HG03521 (cell line): ENCODE measurements around the gene RAB11FIP4.

ENCODE experiments used
- ATAC-seq: cut with Tn5 transposase; IDR thresholded peaks from one replicate; pipeline ENCODE4 v1.9.1; 2021; ENCODE audit warnings: mild to moderate bottlenecking, moderate library complexity; ENCODE audit not compliant: unreplicated experiment

Gene RAB11FIP4

DNA sequence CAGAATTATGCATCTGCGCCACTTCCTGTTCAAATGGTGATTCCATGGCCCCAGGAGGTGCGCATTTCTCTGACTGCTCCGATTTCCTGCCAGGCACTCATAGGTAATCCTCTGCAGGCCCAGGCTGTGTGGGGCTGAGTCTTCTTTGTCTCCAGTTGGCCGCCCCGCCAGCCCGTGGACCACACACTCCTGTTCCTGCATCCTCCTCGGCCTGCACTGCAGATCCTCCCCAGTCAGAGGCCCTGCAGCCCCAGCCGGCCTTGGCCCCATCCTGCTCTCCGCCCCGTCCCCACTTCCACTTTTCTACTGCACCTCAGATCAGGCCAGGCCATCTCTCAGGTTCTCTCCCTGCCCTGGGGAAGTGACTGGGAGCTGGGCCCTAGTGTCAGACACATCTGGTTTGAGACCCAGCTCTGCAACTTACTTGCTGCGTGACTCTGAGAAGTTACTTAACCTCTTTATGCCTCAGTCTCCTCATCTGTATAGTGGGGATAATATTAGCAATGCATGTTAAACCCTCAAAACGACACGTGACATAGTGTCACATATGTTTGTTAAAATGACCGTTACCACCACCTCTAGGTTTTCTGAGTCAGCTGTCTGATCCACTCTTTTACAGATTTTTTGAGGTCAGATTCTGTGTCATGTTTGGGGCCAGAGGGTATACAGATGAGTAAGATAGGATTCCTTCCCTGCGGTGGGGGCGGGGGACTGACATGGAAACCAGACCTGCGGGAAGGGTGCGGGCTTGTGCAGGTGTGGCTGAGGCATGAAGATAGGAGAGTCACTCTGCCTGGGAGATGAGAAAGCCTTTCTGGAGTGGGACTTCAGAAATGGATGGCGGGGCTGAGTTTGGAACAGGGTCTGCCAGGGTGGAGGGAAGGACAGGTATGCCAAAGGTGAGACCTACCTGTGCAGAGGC is 12.8 kb downstream of the RAB11FIP4 start:
- no peak for ATAC-seq

DNA sequence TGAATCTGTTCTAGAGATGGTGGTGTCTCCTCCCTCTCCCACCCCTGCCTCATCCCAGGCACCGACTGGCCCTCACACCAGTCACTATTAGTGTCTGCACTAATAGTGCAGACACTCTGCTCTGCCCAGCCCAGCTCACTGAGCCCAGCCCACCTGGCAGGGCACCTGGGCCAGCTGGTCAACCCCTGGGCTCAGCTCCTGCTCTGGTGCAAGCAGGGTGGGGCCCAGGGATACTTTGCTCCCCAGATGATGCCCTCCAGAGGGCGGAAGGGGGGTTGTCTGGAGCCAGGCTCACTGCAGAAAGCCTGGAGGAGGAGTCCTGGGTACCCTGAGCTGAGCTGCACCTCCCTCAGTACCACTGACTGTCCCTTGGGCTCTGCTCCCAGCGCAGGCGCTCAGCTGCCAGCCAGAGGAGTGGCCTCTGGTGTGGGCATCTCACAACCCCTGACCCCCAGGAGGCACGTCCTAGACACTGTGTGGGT is 14.5 kb downstream of the RAB11FIP4 start:
- ATAC-seq = no peak

DNA sequence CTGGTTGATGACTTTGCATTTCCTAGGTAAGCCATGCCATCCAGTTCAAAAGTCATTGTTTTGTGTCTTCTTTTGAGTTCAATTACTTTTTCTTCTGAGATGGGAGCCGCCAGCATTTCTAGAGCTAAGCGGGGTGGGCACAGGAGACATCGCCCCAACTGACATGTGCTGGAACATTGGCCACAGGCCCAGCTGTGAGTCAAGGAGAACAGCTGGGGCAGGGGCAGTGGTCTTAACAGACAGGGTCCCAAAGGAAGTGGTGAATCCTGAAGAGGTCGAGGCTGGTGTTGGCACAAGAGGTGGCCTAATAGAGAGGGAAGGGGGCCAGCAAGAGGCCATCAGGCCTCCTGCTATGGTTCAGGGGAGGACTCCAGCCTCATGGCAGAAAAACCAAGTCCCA is 17.1 kb downstream of the RAB11FIP4 start:
- no peak for ATAC-seq

DNA sequence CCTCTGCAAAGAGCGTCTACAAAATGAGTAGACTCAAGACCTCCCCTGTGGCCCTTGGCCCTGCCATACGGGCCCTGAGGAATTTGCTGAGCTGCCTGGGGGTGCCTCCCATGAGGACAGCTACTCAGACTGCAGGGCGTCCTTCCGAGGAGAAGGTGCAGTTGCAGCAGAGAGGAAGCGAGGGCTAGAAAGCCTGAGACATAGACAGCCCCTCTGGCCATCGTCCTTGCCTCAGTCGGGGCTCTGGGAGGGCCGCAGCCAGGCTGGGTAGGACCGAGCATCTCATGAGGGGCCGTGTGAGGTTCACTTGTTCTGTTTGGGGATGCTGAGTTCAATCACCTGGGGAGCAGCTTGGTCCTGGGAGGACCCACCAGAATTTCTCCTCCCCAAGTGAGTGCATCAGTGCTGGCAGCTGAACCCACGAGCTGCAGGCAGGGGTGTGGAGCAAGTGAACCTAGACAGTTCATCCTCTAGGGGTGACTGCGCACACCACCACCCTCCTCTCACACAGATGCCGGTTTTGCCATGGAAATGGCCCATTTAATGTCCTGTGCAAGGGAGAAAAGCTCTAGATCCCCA is 20.3 kb downstream of the RAB11FIP4 start:
- ATAC-seq = no peak

DNA sequence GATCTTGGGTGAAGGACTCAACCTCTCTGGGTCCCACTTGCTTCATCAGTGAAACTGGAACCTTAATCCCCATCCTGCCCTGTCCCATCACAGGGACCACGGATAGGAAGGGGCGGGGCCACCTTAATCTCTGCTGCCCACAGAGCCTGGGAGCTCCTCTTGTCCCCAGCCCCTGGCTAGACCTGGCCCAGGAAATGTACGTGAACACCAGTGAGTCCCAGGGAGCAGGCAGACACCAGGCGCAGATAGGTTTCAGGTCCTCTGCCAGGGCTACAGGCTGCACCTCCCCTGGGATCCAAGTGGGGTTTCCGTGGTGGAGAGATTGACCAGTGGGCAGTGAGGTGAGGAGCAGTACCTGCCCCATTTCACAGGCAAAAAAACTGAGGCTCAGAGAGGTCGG is 21.0 kb downstream of the RAB11FIP4 start:
- no peak for ATAC-seq

DNA sequence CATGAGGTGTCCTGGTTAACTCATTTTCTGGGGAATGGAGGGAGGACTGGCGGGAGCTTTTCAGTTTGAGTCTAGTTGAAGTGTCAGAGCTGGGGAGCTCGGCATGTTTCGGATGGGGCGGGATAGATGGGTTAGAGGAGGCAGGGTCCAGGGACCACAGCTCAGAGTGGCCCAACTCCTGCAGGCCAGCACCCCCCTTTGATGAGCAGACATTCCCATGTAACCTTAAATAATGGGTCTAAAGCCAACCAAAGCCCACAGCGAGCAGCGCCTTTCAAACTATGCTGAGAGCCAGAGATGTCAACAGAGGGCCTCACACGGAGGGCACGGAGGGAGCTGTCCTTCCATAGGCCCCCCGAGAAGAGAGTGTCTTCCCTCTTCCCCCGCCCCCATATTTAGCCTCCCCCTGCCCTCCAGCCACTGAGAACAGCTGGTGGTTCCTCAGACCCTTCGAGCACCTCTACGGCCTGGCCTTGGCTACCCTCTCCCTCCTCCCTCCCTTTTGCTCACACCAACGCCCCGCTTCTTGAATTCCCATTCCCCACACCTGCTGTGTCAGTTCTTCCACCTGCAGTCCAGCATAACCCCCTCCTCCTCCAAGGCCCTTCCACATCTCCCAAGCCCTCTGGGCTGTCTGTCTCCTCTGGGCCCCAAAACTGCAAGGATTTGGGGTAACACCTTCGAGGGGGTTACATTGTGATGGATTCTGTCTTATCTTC is 21.8 kb downstream of the RAB11FIP4 start:
- no peak for ATAC-seq

DNA sequence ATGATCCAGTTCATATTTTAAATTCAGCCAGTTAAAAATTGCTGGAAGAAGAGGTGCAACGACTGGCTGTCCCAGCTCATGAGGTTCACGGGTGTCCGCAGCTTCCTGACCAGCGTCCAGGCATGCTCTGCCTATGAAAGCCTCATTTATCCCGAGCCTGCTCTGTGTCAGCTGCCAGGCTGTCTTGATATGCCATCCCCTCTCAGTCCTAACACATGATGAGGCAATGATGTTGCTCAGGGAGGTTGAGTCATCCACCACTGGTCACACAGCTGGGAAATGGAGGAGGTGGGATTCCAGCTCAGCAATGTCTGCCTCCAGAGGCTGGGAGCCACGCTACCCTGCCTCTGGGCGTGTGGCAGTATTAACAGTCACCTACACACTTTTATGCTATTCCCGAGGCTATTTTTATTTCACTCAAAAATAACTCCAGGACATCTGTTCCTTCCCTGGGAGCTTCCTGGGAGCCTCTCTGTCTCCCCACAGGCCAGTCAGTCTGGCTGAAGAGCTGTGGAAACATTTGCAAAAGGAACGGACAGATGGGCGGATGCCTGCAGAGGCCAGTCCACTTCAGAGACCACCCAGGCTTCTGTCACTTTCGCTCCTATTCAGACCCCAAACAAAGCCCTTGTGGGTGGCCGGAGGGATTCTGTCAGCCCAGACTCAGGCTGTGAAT is 22.5 kb downstream of the RAB11FIP4 start:
- no peak for ATAC-seq

DNA sequence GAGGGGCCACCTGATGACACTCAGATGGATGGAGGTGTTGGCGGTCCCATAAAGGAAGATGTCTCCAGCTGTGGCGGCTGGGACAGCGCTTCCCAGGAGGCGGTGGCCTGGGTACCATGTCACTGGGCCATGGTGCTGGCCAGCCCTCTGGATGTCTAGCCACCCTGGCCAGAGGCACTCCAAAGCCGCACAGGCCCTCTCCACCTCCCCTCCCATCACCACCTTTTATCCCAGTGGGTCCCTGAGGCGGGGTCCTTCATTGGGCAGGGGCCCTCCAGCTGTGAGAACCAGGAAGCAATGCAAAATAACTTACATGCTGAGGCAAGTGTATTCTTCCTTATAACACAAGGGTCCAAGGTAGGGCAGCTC is 23.1 kb downstream of the RAB11FIP4 start:
- no peak for ATAC-seq

DNA sequence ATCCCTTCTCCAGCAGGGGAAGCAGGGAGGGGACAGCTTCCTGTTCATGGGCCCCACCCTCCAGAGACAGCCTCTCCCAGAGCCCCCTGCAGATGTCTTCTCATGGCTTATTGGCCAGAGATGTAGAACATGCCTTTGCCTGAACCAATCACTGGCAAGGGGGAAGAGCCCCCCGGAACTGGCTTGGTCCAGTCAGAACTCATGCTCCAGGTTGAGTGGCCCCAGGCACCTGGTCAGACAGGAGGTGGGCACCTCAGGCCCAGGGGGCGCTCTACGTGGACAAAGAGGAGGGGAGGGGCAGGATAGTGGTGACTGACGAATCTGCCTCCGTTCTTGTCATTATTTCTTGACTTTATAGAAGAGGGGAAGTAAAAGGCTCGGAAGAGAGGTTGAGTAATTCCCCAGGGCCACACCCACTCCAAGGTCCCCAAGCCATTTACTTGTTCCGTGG is 23.6 kb downstream of the RAB11FIP4 start:
- ATAC-seq = no peak

DNA sequence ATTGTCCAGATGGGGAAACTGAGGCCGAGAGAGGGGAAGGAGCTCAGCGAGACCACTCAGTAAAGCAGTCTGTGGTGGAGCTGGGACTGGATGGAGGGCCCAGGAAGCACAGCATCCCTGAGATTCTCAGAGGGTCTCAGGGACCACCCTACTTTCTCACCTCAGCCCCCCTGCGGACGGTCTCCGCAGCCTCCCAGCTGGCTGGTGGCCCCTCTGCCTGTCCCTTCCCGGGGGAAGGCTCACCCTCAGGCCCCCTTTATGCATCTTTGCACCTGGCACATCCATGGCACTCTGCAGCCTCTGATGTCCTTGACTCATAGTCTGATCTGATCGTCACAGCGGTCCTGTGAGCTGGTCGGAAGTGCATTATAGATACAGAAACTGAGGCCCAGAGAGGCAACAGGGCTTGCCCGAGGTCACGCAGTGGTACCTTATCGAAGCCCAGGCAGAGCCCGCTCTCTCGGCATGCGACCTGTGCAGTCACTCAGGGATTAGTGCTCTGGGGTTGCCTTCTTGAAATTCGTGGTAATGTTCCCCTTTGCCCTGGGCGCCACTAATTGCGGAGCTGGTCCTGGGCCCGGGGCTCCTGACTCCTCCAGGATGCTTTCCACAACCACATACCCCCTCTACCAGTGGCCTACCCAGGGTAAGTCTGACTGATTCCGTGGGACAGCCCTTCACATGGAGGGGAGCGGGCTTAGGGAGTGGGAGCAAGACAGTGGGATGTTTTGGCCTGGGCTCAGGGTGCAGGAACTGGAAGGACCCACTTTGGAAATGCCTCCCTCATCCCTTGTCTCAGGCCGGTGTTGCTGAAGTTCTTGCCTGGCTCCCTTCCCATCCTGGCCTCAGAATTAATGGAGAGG is 24.4 kb downstream of the RAB11FIP4 start:
- ATAC-seq = no peak

DNA sequence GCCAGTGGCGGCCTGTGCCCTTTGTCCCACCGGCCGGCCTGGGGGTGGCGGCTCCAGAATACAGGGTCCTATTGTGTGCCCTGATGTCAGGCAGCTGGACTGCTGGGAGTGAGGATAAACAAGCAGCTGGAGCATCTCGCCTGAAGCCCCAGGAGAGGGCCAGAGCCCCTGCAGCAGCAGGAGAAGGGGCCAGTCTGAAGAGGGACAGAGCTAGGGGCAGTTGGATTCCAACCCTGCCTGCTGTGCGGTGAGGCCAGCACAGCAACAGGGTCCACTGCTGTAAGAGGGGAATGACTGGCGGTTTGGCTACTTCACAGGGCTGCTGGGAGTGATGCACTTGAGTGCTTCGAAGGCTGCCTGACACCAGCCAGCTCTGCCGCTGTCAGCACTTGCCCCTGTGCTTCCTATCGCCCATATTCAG is 25.0 kb downstream of the RAB11FIP4 start:
- no peak for ATAC-seq

DNA sequence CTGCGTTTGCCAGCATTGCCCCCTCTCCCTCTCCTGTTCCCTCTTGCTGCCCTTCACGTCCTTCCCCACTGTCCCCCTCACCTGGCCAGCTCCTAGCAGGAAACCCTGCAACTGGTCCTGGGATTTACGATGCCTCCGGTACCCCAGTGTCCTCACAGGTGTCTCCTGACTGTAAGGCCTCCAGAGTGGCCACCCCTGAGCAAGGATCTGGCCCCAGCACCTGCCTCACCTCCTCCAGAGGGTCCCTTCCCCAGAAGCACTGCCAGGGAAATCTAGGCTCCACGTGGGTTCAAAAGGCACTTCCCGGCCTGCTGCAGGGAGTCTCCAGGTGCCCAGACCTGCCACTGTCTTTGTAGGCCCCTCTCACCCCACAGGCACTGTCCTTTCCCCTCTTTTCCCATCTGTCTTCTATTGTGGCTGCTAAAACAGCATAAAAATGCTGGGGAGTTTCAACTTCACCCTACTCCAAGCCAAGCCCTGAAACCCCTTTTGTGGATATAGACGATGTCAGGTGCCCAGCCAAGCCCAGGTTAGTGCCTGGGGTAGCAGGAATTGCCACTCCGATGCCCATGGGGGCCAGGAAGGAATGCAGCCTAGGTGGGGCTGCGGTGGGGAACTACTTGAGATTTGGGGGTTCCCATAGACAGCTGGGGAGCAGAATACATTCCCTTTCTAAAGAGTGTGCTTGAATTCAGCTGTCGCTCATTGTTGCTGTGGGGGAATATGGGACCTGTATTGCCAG is 25.7 kb downstream of the RAB11FIP4 start:
- ATAC-seq = no peak

DNA sequence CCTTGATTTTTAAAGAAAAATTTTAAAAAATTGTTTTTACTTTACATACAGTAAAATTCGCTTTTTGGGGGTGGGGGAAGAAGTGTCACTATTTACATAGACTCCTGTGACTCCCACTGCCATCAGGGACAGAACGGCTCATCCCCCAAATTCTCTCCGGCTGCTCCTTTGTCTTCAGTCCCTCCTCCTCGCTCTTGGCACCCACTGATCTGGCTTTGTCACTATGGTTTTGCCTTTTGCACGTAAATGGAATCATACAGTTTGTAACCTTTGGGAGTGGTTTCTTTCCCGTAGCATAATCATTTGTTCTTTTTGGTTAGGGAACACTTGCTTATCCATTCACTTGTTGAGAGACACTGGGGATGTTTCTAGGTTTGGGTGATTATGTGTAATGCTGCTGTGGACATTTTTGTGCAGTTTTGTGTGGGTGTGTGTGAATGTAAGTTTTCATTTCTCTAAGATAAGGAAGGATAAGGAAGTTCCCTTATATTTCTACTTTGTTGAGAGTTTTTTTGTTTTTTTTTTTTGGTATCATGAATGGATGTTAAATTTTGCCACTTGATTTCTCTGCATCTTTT is 27.4 kb downstream of the RAB11FIP4 start:
- no peak for ATAC-seq

DNA sequence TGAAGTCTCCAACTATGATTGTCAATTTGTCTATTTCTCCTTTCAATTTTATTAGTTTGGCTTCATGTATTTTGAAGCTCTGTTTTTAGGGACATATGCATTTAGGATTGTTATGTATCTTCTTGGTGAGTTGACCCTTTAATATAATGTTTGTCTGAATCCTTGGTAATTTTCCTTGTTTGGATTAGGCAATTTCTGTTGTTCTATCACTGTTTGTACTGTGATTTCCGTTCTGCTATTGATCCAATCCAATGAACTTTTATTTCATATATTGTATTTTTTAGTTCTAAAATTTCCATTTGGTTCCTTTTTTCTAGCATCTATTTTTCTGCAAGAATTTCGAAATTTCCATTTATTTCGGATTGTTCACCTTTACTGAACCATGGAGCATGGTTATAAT is 31.0 kb downstream of the RAB11FIP4 start:
- no peak for ATAC-seq

DNA sequence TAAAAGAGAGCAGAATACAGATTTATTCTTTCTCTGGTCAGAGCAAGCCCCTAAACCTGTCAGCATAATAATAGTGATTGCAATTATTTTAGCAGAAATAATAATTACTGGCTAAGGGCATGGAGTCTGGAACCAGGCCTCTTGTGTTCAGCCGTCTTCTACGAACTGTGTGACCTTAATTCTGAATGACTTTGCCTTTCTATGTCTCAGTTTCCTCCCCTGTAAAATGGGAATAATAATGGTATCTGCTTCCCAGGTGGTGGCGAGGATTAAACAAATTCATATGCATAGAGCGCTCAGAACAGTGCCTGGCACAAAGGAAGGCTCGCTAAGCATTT is 33.4 kb downstream of the RAB11FIP4 start:
- no peak for ATAC-seq

DNA sequence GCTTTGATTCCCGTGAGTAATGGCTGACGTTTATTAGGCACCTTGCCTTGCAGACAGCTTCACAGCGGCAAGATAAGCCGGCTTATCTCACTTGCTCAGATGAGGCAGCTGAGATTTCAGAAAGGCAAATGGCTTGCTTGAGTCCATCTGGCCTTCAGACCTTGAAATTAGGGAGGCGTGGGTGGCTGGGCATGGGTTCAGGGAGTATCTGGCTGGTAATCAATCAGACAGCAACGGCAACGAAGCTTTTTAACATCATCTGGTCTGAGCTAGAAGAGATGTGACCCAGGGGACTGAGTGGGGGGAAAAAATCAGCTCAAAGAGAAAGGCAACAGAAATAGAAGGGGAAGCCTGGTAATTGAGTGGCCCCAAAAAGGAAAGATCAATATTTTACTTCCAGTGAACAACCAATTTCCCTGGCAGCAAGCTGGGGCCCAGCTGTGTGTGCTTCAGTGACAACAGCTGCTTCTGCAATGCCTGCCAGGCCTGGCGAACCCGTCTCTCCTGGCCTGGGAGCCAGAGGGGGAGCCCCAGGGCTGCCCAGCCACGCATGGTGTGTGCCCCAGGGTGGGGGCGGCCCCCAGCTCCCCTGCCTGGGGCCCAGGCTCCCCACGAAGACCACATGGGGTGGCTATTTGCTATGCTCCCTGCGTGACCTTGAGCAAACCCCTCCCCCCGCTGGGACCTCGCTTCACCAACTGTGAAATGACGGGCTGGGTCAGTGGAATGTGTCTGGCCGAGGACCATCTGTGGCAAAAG is 34.0 kb downstream of the RAB11FIP4 start:
- ATAC-seq = no peak

DNA sequence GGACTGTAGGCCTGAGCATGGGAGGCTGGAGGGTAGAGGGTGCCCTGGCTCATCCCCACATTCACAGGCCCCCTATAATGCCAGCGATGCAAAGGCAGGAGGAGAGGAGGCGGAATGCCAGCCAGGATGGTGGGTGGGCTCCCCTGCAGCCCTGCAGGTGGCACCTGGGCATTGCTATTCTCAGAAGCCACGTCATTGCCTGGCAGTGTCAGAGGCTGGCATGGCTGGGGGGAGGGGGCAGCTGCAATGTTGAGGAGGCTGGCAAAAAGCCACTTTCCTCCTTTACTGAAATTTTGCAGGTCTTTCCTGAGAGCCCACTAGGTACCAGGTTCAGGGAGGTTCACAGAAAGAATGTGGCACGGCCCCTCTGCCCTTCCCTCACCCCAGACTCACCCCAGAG is 36.2 kb downstream of the RAB11FIP4 start:
- no peak for ATAC-seq

DNA sequence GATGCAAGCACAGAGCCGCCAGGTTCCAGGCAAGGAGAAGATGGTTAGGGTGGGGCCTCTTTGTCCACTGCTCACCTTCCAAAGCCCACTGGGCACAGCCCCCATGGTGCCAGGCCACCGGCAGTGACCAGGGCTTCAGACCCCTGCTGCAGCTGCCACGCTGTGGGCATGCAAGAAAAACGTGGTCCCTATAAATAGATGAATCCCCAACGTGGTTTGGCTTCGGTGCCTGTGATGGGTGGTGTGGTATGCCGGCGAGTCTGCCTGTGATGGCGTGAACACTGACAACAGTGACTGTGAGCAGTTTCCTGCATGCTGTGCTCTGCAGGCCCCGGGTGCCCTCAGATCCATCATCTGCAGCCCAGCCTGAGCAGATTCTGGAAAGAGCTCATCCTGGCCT is 36.6 kb downstream of the RAB11FIP4 start:
- ATAC-seq = no peak

DNA sequence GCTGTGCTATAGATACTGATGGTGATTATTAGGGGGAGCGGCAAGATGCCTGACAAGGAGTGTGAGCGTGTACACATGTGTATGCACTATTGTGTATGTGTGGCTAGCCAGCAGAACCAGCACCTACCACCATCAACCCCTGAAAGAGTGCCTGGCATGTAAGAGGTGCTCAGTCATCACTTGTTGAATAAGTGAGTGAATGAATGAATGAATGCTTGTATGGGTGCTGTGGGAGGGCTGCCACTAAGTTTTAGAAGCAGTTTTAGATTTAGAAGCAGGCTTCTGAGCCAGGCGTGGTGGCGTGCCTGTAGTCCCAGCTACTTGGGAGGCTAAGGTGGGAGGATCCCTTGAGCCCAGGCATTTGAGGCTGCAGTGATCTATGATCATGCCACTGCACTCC is 37.0 kb downstream of the RAB11FIP4 start:
- no peak for ATAC-seq
